ENCODE measurements around the gene POLE.

Gene POLE

GRCh38 chr12:132687211-132688164 is at the start of gene POLE, which contains the start of gene PXMP2:
Gene POLE (minus strand): TSS chr12:132687342. CDS start chr12:132687315, 27 bp downstream.
Gene PXMP2 (plus strand): TSS chr12:132687587. CDS start chr12:132687671, 84 bp downstream.
- peak; percentile 94 for DNase-seq (ENCODE audit: low read depth)

GRCh38 chr12:132736913-132737312 is 49.8 kb upstream of the POLE start:
- DNase-seq (ENCODE audit: low read depth), result no peak

GRCh38 chr12:132736378-132736777 is 49.2 kb upstream of the POLE start:
- no peak for DNase-seq (ENCODE audit: low read depth)

GRCh38 chr12:132735496-132735895 is 48.4 kb upstream of the POLE start:
- no peak for DNase-seq (ENCODE audit: low read depth)

GRCh38 chr12:132734206-132734605 is 47.1 kb upstream of the POLE start:
- DNase-seq (ENCODE audit: low read depth), result no peak

GRCh38 chr12:132731574-132731973 is 44.4 kb upstream of the POLE start:
- no peak for DNase-seq (ENCODE audit: low read depth)

GRCh38 chr12:132730353-132730752 is 43.2 kb upstream of the POLE start:
- DNase-seq (ENCODE audit: low read depth), result no peak

GRCh38 chr12:132729541-132730320 is 42.6 kb upstream of the POLE start:
- DNase-seq (ENCODE audit: low read depth), result no peak

GRCh38 chr12:132728502-132728901 is 41.4 kb upstream of the POLE start:
- DNase-seq (ENCODE audit: low read depth), result no peak

- no peak for DNase-seq (ENCODE audit: low read depth)
These were observed 40.1 kb upstream of the POLE start for GRCh38 chr12:132727091-132727794.

- DNase-seq (ENCODE audit: low read depth), result no peak
These were observed 39.2 kb upstream of the POLE start for GRCh38 chr12:132726386-132726785.

- DNase-seq (ENCODE audit: low read depth), result no peak
These were observed 37.5 kb upstream of the POLE start for GRCh38 chr12:132724506-132725241.

GRCh38 chr12:132723764-132724140 is 36.6 kb upstream of the POLE start:
- DNase-seq (ENCODE audit: low read depth), result no peak

- DNase-seq (ENCODE audit: low read depth), result no peak
These were observed 36.0 kb upstream of the POLE start for GRCh38 chr12:132723015-132723763.

GRCh38 chr12:132720606-132721345 is 33.6 kb upstream of the POLE start:
- DNase-seq (ENCODE audit: low read depth), result no peak

- no peak for DNase-seq (ENCODE audit: low read depth)
These were observed 32.8 kb upstream of the POLE start for GRCh38 chr12:132719954-132720324.

GRCh38 chr12:132719141-132719953 is 32.2 kb upstream of the POLE start:
- no peak for DNase-seq (ENCODE audit: low read depth)

- DNase-seq (ENCODE audit: low read depth), result no peak
These were observed 31.5 kb upstream of the POLE start for GRCh38 chr12:132718644-132719043.

All from activated T-helper 9 cell treated with anti-CD3 and anti-CD28 coated beads, Interleukin-2, amount 50 U/mL, for 16 hours (primary cell).